Medulla oblongata (tissue), 1 donor: ENCODE data around the gene DNAJC16.
A peak's percentile ranks its signal among the peaks of the same experiment; 100 is the strongest.
"Not testable (repeated sequence)": the region's sequence is repeated elsewhere in the genome, so short reads cannot be mapped to it uniquely, and the experiment has no call there.

Source experiments
- DNase-seq: peaks from one replicate; pipeline ENCODE4 v3.0.0-alpha.2; 2015; ENCODE audit errors: extremely low spot score

DNAJC16 gene

DNA sequence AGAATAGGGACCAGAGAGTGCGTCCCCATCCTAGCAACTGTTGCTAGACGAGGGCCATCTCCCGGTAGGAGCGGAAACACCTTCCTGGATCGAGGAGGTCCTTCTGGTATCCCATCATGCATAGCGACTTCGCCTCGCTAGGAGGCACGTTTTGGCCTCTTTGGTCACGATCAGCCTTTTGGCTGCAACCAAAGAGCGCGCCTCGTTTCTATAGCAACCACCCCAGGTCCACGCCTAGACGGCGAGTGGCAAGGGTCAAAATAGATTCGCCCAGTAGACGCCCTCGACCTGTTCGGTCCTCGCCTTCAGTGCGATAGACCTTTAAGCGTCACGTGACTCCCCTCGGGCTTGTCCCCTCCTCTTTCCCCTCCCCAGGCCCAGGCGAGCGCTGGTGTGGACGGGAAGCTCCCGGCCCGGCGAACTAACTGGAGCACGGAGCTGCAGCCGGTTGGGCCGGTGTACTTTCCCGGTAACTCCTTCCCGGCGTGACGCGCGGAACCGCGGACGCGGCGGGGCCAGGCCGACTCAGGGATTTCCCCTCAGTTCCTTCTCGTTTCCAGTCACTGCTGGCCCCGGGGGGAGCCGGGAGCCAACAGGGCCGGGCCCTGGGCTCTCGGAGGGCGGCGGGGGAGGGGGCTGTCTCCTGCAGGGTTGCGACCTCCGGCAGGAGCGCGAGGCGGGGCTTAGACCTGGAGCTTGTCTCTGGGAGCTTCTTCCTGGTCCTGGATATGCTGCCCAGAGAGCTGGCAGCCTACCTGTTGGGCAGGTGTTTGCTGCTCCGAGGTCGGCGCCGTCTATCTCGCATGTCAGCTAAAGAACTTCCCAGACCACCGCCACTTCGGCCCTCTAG lies at the start of gene DNAJC16:
DNAJC16 (plus strand) TSS at position 359 of the 850 bp plus-strand sequence. CDS start 2,258 bp downstream, outside the sequence.
- peak; percentile 99 for DNase-seq

DNA sequence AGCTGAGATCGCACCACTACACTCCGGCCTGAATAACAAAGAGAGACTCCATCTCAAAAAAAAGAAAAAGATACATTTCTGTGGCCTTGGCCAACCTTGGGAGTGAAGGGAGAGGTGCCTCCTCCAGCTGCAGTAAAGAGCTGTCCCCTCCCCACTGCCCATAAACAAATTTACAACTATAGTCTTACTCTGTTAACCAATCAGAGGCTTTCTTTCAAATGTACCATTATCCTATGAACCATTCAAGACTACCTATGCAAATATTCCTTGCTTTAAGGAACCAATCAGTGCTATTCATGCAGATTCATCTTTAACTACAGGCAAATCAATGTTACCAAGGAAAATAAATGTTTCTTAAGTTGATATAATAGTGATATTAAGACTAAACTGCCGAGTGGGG lies 49.7 kb upstream of the DNAJC16 start:
- DNase-seq: no peak

DNA sequence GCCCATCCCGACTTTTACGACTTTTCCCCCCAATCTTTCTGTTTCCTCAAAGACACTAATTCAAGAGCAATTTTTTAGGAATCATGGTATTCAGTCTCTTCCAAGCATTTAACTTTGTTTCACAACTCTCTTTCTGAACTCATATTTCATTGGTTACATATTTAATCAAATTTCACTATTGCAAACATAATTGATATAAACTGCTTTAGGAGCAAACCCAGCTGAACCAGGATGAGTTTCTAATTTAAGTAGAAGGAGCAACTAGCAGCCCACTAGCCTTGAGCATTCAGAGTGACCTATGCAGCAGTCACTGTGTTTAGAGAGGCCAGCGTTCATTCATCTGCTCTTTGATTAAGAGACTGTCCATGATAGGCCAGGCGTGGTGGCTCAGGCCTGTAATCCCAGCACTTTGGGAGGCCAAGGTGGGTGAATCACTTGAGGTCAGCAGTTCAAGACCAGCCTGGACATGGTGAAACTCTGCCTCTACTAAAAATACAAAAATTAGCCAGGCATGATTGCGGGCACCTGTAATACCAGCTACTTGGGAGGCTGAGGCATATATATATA lies 48.9 kb upstream of the DNAJC16 start:
- DNase-seq: no peak

DNA sequence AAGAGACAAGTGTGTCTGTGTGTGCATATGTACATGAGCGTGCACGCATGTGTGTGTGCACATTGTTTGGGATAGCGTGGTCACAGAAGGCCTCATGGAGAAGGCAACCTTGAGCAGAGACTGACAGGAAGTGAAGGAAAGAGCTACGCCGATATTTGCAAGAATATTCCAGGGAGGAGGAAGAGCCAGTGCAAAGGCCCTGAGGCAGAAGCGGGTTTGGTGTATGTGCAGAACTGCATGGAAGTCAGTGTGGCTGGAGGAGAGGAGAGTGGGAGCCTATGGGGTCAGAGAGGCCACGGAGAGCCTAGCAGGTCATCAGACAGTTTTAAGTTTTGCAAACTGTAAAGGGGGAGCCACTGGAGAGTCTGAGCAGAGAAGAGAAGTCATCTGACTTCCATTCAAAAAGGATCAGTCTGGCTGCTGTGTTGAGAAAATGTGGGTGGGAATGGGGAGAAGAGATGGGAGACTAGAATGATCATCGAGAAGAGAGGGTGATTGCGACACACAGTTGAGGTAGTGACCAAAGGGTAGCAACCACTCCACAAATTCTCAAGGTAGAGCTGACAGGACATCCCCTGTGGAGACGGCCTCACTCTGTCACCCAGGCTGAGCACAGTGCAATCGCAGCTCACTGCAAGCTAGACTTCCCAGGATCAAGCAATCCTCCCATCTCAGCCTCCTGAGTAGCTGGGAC lies 46.8 kb upstream of the DNAJC16 start:
- DNase-seq: no peak

DNA sequence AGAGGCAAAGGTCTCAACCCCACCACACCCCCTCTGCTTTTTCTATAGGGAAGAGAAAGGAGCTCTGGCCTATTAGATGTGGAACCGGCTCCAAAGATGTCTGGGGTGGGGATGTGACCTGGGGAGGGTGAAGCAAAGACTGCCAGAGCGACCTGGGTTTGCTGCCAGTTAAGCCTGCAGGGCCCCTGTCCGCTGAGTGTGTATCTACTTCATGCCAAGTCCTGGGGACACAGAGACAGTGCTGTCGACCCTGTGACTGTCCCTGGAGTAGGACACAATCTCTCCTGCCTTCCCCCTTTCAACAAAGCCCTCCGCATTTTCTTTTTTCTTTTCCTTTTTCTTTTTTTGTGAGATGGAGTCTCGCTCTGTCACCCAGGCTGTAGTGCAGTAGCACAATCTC lies 44.2 kb upstream of the DNAJC16 start:
- DNase-seq: not testable (repeated sequence)

DNA sequence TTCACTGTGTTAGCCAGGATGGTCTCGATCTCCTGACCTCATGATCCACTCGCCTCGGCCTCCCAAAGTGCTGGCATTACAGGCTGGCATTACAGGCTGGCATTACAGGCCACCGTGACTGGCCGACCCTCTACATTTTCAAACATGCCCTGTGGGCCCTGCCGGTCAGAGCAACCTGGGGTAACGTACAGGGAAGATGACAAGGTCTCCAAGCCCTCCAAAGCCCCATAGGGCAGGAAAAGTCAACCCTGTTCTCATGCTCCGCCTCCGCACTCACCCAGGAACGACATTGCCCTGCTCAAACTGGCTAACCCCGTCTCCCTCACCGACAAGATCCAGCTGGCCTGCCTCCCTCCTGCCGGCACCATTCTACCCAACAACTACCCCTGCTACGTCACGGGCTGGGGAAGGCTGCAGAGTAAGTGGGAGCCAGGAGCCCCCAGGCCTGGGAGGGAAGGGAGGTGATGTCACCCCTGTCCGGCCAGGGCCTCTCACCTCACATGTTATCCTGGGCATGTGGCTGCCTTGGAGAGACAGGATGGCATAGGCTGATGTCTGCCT lies 43.6 kb upstream of the DNAJC16 start:
- DNase-seq: not testable (repeated sequence)

DNA sequence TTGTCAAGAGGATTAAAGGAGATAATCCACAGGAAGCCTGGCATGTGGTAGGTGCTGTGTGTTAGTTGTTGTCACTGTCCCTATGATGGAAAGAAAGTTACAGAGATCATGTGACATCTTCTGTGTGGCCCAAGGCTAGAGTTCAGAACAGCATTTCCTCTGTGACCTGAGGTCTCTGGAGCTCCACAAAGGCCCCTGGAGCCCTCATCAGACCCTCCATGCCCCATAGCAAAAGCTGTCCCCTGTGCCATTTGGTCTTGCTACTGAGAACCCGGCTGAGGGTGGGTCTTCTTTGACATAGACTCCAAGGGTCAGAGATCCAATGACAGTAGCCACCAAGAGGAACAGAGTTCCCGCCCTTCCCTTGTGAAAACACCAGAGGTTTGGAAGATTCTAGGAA lies 42.7 kb upstream of the DNAJC16 start:
- DNase-seq: no peak

DNA sequence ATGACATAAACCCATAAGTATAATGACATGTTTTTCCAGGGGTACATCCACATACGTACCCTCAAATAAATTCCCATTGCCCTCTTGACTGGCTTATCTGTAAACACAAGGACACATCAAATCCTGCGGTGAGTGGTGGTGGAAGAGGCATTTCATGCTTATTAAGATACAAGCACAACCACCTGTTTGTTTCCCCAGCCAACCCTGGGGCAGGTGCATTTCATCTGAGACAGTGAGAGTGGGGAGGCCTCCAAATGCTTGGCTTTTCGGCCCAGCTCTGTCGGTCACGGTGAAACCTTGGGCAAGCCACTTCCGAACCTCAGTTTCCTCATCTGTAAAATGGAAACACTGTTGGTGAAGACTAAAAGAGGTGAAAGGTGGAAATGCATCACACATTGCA lies 42.2 kb upstream of the DNAJC16 start:
- not testable (repeated sequence) for DNase-seq

DNA sequence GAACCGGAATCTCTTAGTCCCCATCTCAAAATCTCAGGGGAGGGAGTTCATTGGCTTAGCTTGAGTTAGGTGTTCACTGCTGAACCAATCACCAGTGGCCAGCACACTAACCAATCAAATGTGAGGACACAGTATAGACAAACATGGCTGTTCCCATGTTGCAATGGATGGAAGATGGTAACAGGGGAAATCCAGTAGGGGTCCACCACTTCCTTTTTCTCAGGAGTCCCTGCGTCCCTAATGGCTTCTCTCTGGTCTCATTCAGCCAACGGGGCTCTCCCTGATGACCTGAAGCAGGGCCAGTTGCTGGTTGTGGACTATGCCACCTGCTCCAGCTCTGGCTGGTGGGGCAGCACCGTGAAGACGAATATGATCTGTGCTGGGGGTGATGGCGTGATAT lies 41.0 kb upstream of the DNAJC16 start:
- DNase-seq: no peak

DNA sequence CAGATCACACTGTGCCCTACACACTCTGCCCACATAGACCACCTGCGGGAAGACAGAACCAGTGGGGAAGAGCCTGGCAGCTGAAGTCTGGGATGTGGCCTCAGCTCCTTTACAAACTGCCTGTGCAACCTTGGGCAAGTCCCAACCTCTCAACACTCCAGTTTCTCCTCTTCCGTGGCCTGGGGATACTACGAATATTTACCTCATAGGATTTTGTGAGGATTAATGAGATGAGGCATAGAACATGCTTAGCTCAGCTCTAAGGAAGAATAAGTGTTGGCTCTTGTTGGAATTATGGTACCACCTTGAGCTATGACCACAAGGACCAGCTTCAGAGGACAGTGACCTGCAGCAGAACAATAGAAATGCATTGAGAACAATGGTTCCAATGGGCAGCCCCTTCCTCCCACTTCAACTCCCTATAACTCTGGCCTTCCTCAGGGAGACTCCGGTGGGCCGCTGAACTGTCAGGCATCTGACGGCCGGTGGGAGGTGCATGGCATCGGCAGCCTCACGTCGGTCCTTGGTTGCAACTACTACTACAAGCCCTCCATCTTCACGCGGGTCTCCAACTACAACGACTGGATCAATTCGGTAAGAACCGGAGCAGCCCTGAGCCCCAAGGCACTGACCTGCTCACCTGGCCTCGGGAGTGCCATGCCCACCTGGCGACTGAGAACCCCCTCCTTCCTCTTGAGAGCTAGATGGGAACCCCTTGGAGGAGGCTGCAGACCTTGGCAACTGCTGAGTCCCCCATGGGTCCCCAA lies 39.6 kb upstream of the DNAJC16 start:
- DNase-seq: not testable (repeated sequence)

DNA sequence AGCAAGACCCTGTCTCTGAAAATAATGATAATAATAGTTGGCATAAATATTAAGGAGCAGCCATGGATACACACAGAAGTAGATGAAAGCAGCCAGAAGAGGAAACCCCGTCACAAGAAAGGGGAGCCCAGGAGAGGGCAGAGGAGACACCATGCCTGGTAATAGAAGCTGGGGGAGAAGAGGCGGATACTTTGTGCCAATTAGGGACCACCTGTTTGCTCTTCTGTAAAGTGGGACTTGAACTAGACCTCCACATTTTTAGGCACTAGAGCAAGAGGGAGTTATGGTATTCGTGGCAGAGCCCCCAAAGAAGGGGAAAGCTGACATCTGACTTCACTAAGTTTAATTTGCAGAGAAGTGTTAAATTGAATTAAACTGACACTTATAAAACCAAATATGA lies 38.3 kb upstream of the DNAJC16 start:
- DNase-seq: no peak

DNA sequence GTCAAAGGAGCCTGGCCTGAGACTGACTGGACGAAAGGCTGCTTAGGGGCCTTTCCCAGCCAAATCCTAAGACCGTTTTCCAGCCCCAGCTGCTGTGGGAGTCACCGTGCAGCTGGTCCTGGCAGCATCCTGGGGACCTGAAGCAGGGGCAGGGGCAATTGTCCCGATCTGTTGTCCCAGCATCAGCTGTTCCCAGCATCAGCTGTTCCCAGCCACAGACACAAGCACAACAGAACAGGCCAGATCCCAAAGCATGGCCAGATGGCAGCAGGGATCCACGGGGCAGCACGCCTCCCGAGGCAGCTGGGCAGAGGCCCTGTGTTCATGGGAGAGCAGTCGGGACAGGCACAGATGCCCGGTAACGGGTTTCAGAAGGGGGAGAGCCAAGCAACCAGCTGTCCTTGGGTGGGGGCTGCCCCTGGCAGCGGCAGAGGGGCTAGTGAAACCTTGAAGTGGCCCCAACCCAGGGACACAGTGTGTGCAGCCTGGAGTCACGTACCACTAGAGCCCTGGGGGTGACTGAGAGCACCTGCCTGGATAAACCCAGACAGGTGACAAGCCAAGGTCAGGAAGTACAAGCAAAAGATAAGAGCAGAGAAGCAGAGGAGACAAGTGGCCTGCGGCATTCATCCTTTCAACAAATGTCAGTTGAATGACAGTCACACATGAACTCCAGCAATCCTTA lies 37.5 kb upstream of the DNAJC16 start:
- peak; percentile 63 for DNase-seq

DNA sequence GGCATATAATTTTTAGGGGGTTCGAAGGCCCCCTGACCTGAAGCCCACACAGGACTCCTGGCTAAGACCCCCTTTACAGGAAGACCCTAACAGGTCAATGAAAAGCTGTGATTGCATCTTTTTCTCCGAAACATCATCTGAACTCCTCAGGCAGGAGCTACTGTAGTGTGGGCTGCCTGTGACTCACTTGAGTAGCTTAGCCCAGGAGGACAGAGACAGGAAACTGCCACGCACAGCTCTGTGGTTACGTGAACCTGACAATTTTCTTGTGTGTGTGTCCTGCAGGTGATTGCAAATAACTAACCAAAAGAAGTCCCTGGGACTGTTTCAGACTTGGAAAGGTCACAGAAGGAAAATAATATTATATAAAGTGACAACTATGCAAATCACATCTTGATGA lies 35.6 kb upstream of the DNAJC16 start:
- DNase-seq: not testable (repeated sequence)

DNA sequence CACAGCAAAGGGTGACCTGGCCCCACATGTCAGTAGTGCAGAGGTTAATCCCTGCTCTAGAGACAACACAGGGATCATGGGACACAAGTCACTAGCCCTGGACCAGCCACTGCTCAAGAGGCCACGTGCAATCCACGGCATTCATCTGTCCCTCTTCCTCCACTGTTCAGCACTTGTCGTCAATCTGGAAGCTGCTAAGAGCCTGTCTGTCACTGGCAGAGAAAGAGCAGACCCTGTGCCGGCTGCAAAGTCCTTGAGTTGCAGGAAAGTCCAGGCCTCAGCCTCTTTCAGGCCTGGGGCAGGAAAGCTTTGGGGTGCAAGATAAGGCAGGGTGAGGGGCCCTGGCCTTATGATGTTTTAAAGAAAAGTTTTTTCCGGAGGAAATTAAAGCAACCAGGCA lies 34.1 kb upstream of the DNAJC16 start:
- no peak for DNase-seq

DNA sequence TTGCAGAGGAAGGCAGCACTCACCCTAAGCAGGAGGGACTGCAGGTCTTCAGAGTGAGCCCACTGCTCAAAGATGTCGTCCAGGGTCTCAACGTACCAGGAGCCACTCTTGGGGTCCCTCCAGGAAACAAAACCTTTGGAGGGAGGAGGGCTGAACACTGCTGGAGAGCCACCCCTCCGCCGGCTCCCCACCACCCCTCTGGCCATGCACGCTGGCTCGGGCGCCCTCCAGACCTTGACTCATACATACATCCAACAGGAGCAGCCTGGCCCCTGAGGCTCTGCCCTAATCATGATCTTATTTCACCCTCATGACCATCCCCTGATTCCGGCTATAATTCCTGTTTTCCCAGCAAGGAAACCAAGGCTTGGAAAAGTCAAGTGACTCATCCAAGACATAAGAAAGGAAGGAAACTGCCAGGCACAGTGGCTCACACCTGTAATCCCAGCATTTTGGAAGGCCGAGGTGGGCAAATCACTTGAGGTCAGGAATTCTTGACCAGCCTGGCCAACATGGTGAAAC lies 32.7 kb upstream of the DNAJC16 start:
- DNase-seq: no peak

DNA sequence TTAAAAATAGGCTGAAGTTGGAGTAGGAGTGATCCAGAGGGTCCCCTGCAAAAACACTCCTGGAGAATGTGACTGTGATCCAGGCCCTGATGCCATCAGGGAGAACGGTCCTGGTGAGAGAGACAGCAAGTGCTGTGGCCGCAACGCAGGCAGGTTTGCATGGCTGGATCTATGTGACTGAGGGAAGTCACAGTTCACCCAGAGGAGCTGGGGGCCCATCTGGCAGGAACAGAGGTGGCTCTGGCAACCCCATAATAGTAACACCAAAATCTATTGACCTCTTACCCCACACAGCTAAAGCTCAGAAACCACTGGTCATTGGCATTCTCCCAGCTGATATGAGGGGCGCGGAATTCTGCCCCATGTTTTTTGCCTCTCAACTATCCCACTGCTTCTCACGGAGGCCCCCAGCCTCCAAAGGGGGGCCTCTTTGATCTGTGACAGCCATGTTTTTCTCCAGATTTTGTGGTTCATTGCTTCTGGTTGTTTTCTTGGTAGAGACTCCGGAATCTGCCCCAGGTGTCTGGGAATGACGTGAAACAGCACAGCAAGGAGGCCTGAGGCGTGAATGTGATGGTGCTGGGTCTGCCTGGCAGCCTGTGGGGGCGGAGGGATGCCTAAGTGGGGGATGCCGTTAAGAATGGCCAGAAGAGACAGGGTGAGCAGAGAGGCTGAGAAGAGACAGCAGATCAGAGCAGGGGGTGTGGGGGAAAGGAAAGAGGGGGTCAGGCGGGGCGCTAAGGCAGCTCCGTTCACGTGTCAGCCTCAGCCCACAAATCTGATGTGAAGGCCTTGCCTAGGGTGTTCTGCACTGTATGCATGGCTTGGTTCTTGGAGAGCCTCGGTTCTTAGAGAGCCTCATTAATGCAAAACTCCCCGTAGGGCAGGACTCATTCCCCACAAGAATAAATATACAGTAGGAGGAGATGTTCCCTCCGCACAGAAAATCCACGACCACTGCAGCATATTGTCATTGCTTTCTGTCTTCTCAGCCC lies 26.2 kb upstream of the DNAJC16 start:
- DNase-seq: no peak

DNA sequence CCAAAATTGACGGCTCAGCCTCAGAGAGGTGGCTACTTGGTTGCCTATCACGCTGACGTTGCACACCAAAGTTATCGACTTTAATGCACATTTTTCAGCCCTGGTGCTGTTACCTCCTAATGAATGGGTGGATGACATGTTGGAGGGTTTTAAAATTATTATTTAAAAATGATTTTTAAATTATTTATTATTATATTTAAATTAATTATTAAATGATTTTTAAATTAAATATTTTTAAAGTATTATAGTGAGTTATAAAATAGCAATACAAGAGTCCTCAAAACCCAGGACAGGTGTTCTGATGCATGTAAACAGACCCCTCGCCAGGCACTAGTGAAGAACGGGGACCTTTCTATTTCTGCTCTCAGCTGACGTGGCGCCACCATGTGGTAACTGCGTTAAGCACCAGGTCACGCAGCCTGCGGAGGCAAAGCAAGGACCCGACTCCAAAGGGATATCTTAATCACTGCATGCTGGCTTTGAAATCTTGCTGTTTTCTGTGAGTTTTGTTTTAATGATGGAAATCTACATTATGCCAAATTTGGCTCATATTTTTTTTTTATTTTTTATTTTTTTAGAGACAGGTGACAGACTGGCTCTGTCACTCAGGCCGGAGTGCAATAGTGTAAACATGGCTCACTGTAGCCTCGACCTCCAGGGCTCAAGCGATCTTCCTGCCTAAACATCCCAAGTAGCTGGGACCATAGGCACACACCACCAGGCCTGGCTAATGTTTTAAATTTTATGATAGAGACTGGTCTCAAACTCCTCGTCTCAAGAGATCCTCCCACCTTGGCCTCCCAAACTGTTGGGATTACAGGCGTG lies 25.2 kb upstream of the DNAJC16 start:
- peak; percentile 37 for DNase-seq

DNA sequence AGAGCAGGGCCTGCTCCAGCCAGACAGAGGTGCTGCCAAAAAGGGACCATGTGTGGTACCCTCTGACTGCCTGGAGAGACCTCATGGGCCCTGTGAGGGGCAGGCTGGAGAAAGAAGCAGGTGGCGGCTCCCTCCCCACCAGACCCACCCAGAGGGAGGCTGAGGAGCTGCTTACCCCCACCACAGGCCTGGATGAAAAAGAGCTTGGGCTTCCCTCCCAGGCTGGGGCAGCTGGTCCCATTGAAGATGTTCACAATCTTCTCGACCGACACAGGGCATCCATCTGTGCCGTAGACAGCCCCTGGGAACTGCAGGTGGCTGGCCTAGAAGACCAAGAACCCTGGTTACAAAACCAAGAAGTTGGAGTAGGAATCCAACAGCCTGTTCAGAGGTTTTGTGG lies 22.2 kb upstream of the DNAJC16 start:
- DNase-seq: peak; percentile 28

DNA sequence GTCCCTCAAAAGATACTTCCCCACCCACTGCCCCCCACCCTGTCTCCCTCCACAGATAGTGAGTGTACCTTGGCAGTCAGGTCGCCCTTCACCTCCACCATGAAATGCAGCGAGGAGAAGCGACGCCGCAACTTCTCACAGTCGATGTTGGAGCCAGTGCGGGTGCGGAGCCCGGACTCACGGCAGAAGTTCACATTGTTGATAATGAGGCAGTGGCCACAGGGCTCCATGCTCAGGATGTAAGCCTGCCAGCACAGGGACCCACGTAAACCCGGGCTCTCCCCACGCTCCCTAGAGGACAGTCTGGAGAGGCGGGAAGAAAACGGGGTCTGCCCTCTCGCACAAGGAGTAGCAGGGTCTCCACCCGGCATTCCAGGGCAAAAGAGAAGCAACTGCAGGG lies 19.8 kb upstream of the DNAJC16 start:
- DNase-seq: no peak
